GM06990 (cell line): ENCODE data around the gene VCPKMT.

Source experiments
- DNase-seq: peaks from one replicate; pipeline ENCODE4 v3.0.0-alpha.2; 2011; ENCODE audit not compliant: insufficient read length; ENCODE audit errors: extremely low read depth
- H3K27me3 ChIP-seq: replicated peaks from 2 replicates; pipeline ENCODE4 v1.6.0; 2011; ENCODE audit warnings: low read length; ENCODE audit not compliant: control insufficient read depth, insufficient read depth
- H3K36me3 ChIP-seq: 2 replicates; pipeline ENCODE4 v1.5.1; 2011; ENCODE audit warnings: low read length; ENCODE audit not compliant: control insufficient read depth, insufficient read depth
- H3K4me3 ChIP-seq: replicated peaks from 2 replicates; pipeline ENCODE4 v1.5.1; 2011; ENCODE audit warnings: low read depth, mild to moderate bottlenecking, control low read depth, low read length
- TF ChIP-seq, protein P1 (sequence below): IDR thresholded peaks from 2 replicates; pipeline ENCODE4 v1.5.1; 2011; ENCODE audit warnings: low read length, control low read depth, mild to moderate bottlenecking, inconsistent platforms; ENCODE audit not compliant: insufficient read depth, poor library complexity, severe bottlenecking

Gene VCPKMT

DNA sequence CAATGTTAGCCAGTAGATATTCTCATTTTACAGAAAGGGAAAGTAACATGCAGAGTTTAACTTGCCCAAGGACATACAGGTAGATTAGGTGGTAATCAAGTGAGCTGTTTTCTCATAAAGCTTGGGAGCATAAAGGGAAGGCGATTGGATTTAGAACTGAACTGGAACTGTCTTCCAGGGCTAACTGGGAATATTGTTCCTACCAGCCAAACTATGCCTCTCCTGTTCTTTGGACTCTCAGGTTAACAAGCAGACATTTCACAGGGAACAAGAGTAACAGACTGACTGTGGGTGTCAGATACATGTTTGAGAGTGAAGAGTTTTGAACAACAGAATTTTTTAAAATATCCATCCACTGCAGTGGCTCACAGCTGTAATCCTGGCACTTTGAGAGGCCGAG lies 15.6 kb downstream of the VCPKMT start:
- DNase-seq, result no peak
- no peaks in the 10 kb centered on the region for H3K36me3 ChIP-seq
- no peaks in the 10 kb centered on the region for H3K27me3 ChIP-seq
- H3K4me3 ChIP-seq, result no peak overlapping the region
- TF ChIP-seq, protein P1, sequence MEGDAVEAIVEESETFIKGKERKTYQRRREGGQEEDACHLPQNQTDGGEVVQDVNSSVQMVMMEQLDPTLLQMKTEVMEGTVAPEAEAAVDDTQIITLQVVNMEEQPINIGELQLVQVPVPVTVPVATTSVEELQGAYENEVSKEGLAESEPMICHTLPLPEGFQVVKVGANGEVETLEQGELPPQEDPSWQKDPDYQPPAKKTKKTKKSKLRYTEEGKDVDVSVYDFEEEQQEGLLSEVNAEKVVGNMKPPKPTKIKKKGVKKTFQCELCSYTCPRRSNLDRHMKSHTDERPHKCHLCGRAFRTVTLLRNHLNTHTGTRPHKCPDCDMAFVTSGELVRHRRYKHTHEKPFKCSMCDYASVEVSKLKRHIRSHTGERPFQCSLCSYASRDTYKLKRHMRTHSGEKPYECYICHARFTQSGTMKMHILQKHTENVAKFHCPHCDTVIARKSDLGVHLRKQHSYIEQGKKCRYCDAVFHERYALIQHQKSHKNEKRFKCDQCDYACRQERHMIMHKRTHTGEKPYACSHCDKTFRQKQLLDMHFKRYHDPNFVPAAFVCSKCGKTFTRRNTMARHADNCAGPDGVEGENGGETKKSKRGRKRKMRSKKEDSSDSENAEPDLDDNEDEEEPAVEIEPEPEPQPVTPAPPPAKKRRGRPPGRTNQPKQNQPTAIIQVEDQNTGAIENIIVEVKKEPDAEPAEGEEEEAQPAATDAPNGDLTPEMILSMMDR, result no peak

DNA sequence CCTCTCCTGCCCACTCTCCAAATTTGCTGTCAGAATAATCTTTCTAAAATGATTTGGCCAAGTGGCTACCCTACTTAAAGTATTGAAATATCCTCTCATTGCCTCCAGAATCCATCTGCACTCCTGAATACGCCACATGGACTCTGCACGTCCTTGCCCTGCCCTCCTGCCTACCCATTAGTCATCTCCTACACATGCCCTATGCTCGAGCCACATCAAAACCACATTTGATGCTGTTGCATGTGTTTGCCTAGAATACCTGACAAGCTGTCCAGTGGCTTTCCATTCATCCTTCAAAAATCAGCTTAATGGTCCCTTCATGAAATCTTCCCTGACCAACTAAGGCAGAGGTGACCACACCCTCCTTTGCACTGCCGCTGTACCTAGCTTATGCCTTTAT lies 17.0 kb downstream of the VCPKMT start:
- Histone ChIP-seq H3K27me3 (no peaks in the 10 kb centered on the region), H3K4me3 (no peak overlapping the region), H3K36me3 (no peaks in the 10 kb centered on the region)
- DNase-seq, result no peak
- TF ChIP-seq, protein P1, result no peak

DNA sequence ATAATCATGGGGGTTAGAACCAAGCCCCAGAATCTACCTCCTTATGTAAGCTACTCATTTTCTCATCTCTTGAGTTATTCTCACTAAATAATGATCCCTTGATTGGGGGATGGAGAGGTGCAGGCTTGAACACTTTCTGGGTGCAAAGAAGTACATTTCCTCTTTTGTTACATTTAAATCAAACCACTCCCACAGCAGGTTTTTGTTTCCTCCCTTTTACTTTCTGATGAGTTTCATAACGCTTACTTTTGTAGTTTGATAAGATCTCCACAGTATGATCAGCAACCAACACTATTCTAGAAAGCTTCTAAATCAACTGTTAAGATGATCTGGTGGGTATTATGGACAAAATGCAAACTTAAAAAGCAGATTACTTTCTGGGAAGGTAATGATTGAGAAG lies 20.5 kb downstream of the VCPKMT start:
- DNase-seq, result peak; percentile 21
- TF ChIP-seq, protein P1, result no peak
- Histone ChIP-seq H3K4me3 (no peak overlapping the region), H3K36me3 (no peaks in the 10 kb centered on the region), H3K27me3 (no peaks in the 10 kb centered on the region)

DNA sequence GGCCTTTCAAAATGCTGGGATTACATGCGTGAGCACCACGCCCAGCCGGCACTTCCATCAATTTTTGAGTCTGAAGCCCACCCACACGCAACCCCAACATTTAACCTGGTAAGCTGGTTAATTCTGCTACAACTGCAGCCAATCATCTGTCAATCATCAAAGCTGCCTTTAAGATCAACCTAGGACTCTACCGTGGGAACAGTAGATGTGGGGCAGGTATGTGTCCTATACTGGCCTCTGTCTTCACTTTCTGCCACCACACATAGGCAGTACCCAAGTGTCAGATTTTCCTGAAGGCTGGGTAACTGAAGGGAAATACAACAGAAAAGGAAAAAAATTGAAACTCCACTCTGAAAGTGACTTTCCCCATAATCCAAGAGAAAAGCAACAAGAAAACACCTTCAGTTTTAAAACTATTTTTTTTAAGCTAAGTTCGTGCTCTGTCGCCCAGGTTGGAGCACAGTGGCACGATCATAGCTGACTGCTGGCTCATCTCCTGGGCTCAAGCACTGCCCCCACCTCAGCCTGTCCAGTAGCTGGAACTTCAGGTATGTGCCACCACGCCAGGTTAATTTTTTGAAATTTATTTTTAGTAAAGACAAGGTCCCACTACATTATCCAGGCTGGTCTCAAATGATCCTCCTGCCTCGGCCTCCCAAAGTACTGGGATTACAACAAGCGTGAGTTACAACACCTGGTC lies 22.2 kb downstream of the VCPKMT start:
- H3K36me3 ChIP-seq, result no peaks in the 10 kb centered on the region
- TF ChIP-seq, protein P1, result no peak
- DNase-seq, result no peak
- no peak overlapping the region for H3K4me3 ChIP-seq
- H3K27me3 ChIP-seq, result no peaks in the 10 kb centered on the region

DNA sequence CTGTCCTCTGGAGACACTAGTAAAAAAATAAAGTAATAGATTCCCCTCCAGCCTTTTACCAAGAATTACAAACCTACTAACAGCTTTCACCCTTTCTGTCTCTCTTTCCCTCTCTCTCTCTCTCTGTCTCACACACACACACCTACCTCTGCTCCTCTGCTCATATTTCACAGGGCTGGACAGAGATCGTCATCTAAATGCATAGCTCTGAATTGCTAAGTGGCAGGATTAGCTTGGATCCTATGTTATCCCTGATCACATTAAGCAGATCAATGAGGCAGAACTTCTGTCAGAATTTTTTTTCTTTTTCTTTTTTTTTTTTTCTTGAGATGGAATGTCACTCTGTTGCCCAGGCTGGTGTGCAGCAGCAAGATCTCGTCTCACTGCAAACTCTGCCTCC lies 22.9 kb downstream of the VCPKMT start:
- Histone ChIP-seq H3K27me3 (no peaks in the 10 kb centered on the region), H3K4me3 (no peak overlapping the region), H3K36me3 (no peaks in the 10 kb centered on the region)
- TF ChIP-seq, protein P1, result no peak
- no peak for DNase-seq
